Subcutaneous adipose tissue (tissue), 4 donors: ENCODE results near the gene MRPL41. TPM values are rescaled to one million over a fixed set of nuclear protein-coding genes. Genes with fewer than 3 reads are reported as not detected.

Experiments used
- total RNA-seq, 4 donors: library from RNA; depleted of rRNA; stranded (reverse); fragments of >200 nt; gene quantifications; one replicate each; pipeline ENCODE4 v1.1.0, GENCODE V29; 2016
- TF ChIP-seq, protein P1 (sequence below): fragments of 450-650 bp; IDR thresholded peaks from one replicate; pipeline ENCODE4 v1.5.1; 2016; ENCODE audit warnings: low read depth, mild to moderate bottlenecking, control low read depth, antibody characterized with exemption, moderate library complexity

MRPL41 gene
- total RNA-seq, 4 donors from 2014 or later: 55.3 to 152 (median 64.7) TPM

DNA sequence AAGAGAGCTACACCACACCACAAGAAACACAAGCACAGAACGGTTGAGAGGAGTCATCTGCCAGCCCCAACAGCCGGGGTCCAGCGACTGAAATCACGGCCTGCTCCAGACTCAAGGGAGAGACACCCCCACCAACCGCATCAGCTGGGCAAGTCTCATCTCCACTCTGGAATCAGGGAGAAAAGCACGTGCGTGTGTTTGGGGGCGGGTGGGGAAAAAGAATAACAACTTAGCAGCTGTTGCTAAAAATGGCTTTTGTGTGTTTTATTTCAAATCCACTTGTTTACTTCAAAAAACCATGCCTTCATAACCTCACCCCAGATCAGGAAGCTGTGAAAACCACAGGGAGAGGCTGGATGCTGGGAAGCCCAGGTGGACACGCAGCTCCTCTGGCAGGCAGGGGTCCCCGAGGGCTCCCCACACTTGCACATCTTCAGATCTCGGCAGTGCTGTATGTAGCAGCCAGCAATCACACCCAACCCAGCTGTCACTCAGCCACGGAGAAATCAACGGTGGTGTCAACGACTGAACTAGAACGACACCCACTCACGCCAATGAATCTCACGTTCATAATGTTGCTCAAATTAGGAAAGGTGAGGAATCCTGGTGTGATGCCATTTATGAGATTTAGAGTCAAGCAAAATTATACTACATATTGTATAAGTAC lies 20.4 kb upstream of the MRPL41 start:
- TF ChIP-seq, protein P1, sequence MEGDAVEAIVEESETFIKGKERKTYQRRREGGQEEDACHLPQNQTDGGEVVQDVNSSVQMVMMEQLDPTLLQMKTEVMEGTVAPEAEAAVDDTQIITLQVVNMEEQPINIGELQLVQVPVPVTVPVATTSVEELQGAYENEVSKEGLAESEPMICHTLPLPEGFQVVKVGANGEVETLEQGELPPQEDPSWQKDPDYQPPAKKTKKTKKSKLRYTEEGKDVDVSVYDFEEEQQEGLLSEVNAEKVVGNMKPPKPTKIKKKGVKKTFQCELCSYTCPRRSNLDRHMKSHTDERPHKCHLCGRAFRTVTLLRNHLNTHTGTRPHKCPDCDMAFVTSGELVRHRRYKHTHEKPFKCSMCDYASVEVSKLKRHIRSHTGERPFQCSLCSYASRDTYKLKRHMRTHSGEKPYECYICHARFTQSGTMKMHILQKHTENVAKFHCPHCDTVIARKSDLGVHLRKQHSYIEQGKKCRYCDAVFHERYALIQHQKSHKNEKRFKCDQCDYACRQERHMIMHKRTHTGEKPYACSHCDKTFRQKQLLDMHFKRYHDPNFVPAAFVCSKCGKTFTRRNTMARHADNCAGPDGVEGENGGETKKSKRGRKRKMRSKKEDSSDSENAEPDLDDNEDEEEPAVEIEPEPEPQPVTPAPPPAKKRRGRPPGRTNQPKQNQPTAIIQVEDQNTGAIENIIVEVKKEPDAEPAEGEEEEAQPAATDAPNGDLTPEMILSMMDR: no peak

DNA sequence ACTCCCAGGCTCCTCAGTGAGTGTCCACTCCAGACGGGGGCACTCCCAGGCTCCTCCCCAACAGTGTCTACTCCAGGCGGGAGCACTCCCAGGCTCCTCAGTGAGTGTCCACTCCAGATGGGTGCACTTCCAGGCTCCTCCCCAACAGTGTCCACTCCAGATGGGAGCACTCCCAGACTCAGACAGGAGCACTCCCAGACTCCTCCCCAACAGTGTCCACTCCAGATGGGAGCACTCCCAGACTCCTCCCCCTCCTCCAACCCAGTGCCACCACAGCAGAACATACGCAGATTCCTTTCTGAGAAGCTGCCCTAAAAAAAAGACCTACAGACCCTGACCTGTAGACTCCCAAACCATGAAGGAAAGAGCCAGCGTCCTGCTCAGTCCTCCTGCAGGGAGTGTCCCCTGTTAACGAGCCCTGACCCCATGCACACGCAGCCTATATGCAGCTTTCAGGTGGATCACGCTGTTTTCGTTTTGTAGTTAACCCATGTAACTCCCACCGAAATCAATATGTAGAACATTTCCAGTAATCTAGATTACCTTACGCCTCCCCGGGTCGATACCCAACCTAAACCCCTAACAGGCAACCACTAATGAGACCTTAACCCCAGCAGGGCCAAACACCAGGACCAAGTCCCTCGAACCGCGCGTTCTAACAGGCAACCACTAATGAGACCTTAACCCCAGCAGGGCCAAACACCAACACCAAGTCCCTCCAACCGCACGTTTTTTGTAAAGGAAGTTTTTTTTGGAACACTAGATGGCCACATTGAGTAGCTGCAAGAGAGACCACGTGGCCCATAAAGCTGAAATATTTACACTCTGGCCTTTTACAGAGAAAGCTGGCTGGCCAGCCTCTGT lies 17.2 kb upstream of the MRPL41 start:
- TF ChIP-seq, protein P1: no peak

DNA sequence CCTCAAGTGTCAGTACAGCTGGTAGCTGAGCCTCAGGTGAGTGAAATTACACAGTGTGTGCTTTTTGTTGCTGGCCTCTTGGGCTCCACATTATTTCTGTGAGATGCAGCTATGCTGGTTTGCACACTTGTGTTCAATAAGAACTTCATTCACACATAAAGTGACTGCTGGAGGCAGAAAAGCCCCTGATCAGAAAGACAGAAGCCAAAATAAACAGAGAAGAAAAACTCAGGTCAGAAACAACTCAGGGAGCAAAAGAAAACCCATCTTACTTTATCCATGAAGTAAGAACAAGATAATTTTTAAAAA lies 16.6 kb upstream of the MRPL41 start:
- TF ChIP-seq, protein P1: no peak

DNA sequence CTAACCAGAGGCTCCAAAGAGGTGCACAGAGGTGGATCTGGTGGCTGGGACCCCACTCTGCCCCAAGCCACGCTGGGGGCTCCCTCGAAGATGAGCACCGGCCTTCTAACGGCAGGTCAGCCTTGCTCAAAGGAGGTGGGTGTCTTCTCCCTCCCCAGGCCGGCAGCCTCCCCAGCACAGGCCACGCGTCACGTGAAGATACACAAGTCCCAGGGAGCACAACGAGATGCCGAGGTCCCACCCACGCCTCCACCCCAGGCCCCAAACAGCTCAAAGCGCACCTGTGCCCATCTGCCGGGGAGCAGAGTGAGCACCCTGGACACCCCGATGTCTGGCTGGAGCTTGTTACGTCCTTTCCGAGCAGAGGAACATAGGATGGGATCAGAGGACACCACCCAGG lies 13.6 kb upstream of the MRPL41 start:
- TF ChIP-seq, protein P1: no peak

DNA sequence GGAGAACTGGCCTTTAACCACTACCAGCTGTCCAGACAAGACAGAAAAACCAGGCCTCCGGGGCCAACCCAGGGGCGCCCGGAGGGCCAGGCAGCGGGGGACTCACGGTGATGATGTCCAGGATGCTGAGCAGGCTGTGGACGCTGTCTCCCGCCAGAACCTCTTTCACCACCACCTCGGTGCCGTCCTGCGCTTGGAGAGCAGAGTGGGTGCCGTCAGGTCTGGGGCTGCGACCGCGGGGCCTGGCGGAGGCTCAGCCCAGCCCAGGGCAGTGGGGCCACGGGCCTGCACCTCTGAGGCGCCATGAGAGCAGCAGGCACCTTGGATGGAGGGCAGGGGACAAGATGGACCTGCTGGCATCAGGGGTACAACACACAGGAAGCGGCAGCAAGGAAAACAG lies 11.1 kb upstream of the MRPL41 start:
- TF ChIP-seq, protein P1: no peak

DNA sequence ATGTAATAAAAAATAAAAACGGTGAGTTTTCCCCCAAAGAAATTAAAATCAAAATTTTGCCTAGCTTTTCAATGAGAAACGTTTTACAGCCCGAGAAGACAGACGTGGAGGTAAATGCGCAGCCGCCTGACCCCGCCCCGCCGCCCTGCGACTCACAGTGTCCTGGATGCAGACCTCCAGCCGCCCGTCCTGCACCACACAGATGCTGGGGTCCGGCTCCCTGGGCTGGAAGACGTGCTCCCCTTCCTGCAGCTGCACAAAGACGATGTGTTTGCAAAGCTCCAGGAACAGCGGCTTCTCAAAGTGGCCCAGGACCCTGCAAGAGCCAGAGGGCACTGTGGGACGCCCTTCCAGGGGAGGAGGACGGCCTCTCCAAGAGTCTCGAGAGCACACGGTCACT lies 9.2 kb upstream of the MRPL41 start:
- TF ChIP-seq, protein P1: no peak

DNA sequence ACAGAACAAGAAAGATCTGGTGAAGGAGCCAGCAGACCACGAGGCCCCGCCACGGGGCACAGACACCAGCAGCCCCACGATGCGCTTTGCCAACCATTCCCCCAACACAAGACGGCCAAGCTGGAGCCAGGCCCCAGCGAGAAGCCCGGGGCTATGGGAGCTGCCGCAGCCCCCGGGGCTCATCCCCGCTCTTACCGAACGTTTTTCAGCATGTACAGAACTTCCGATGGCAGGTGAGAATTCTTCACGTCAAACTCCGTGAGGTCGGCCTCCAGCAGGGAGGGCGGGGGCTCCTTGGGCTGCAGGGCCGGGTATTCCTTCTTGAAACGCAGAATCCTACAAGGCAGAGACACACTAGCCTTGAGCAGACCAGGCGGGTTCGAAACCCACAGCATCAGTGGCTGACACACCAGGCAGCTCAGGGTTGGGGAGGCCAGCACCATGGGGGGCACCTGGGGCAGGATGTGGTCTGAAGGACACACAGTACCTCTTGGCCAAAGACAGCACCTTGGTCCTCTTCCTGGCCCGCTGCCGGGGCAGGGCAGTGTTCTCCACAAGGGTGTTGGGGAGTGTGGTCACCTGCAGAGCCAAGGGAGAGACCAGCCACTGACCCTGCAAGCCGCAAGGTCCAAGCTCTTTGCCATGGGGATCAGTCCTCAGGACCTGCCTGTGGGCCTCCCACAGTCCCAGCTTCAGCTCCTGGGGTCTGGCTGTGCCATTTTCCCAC lies 8.3 kb upstream of the MRPL41 start:
- TF ChIP-seq, protein P1: no peak
